Measurements from ENCODE around the gene INTS15. TPM values are rescaled to one million over a fixed set of nuclear protein-coding genes. Genes with fewer than 3 reads are reported as not detected.

The INTS15 gene
- total RNA-seq, 1 experiment from 2014 or later = 46.8 TPM

DNA sequence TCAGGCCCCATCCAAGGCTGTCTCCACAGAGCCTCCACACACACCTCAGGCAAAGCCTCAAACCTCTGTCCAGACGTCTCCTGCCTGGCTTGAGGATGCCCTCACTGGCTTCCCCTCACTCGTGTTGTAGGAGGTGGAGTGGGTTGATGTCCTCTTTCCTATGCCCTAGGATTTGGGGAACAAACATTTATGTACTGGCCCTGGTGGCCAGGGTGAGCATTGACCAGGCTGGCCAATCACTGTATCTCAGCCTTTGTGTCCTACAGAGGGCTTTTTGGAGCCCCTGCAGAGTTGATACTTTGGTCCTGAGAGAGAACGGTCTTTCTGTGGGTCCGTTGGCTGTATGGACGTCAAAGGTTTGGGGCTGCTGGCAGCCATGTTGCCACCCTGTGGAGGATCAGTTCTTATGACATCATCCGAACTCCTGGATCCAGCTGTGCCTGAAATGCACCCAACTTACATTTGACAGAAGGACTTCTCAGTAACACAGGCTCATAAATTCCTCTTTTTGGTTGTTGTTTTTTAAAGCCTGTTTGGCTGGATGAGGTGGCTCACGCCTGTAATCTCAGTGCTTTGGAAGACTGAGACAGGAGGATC lies 36.3 kb upstream of the INTS15 start:
- no TSS peak for BruUV-seq (replicated peaks)
- TF ChIP-seq, protein P1, sequence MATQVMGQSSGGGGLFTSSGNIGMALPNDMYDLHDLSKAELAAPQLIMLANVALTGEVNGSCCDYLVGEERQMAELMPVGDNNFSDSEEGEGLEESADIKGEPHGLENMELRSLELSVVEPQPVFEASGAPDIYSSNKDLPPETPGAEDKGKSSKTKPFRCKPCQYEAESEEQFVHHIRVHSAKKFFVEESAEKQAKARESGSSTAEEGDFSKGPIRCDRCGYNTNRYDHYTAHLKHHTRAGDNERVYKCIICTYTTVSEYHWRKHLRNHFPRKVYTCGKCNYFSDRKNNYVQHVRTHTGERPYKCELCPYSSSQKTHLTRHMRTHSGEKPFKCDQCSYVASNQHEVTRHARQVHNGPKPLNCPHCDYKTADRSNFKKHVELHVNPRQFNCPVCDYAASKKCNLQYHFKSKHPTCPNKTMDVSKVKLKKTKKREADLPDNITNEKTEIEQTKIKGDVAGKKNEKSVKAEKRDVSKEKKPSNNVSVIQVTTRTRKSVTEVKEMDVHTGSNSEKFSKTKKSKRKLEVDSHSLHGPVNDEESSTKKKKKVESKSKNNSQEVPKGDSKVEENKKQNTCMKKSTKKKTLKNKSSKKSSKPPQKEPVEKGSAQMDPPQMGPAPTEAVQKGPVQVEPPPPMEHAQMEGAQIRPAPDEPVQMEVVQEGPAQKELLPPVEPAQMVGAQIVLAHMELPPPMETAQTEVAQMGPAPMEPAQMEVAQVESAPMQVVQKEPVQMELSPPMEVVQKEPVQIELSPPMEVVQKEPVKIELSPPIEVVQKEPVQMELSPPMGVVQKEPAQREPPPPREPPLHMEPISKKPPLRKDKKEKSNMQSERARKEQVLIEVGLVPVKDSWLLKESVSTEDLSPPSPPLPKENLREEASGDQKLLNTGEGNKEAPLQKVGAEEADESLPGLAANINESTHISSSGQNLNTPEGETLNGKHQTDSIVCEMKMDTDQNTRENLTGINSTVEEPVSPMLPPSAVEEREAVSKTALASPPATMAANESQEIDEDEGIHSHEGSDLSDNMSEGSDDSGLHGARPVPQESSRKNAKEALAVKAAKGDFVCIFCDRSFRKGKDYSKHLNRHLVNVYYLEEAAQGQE (IDR thresholded peaks at IDR 0.05; ENCODE audit: insufficient read depth in 1 of 2, low read depth in 2 of 2, low read length in 1 of 2) = no peak
- Histone ChIP-seq H3K4me1 (ENCODE audit: control insufficient read depth, insufficient read depth, low read length) (no peaks in the 10 kb centered on the region), H3K36me3 (ENCODE audit: control insufficient read depth, insufficient read depth, low read length) (no peaks in the 10 kb centered on the region), H3K4me3 (ENCODE audit: low read depth in 2 of 2, low read length in 2 of 2) (no peak overlapping the region), H3K27ac (ENCODE audit: low read length) (no peak overlapping the region), H3K9me3 (ENCODE audit: control insufficient read depth, insufficient read depth, low read depth, low read length) (no peaks in the 10 kb centered on the region), H3K27me3 (ENCODE audit: control insufficient read depth, insufficient read depth, low read length) (no peaks in the 10 kb centered on the region)
- in situ Hi-C loops (cut with HindIII; ENCODE audit: low pct_unique_long_range_greater_than_20kb, low sequenced_read_pairs) = no loop called here
- POLR2A ChIA-PET = no interaction called here
- intact Hi-C loops (cut with micrococcal nuclease; ENCODE audit: unreplicated experiment) = no loop called here
- DNase-seq (ENCODE audit: low read depth, low spot score) = no peak
- peak; percentile 49; the same call in 1 of the 2 replicates for ATAC-seq
- CTCF ChIA-PET = interaction anchor here (0.8 kb wide), 1 partner anchor 37 kb away, joined by 3 read pairs; no protein-coding TSS in a partner anchor

DNA sequence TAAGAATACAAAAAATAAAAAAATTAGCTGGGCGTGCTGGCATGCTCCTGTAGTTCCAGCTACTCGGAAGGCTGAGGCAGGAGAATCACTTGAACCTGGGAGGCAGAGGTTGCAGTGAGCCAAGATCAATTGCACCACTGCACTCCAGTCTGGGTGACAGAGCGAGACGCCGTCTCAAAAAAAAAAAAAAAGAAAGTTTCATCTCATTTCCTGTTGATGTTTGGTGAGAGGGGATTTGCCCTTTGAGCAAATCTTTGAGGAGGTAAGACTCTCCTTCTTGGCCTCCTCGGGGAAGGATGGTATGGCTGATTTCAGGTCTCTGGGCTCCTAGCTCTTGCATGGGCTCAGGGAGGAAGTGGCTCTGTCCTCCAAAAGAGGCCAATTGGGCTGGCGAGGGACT lies 35.0 kb upstream of the INTS15 start:
- no peaks in the 10 kb centered on the region for H3K4me1 ChIP-seq (ENCODE audit: control insufficient read depth, insufficient read depth, low read length)
- TF ChIP-seq, protein P1 (IDR thresholded peaks at IDR 0.05; ENCODE audit: insufficient read depth in 1 of 2, low read depth in 2 of 2, low read length in 1 of 2) = no peak
- TF ChIP-seq POLR2AphosphoS5 (IDR thresholded peaks at IDR 0.05; ENCODE audit: low read depth, low read length) = no peak
- no peak overlapping the region for H3K27ac ChIP-seq (ENCODE audit: low read length)
- ATAC-seq = no peak
- POLR2A ChIA-PET = interaction anchor here (0.5 kb wide), 1 partner anchor 131 kb away, joined by 3 read pairs; no protein-coding TSS in a partner anchor
- BruUV-seq (replicated peaks) = no TSS peak
- no peaks in the 10 kb centered on the region for H3K27me3 ChIP-seq (ENCODE audit: control insufficient read depth, insufficient read depth, low read length)
- in situ Hi-C loops (cut with HindIII; ENCODE audit: low pct_unique_long_range_greater_than_20kb, low sequenced_read_pairs) = no loop called here
- H3K9me3 ChIP-seq (ENCODE audit: control insufficient read depth, insufficient read depth, low read depth, low read length) = no peaks in the 10 kb centered on the region
- no peak overlapping the region for H3K4me3 ChIP-seq (ENCODE audit: low read depth in 2 of 2, low read length in 2 of 2)
- no peak for DNase-seq (ENCODE audit: low read depth, low spot score)
- intact Hi-C loops (cut with micrococcal nuclease; ENCODE audit: unreplicated experiment) = no loop called here
- H3K36me3 ChIP-seq (ENCODE audit: control insufficient read depth, insufficient read depth, low read length) = no peaks in the 10 kb centered on the region
- CTCF ChIA-PET = interaction anchor here (0.7 kb wide), 1 partner anchor 22 kb away, joined by 4 read pairs; no protein-coding TSS in a partner anchor

DNA sequence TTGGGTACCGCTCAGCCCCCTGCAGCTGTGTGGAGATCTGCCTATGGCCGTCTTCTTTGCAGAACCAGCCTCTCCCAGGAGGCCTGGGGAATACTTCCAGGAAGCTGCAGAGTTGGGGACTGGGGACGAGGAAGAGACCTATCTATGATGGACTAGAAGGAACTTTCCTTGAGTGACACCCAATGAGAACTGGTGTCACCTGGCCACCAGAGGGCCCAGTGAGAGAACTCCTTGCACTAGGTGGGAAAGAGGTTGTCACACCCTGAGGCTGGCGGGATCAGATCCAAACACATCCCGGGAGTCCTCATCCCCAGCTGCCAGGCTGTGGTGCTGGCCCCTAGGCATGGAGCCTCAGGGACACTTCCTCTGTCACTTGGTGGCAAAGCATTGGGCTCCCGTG lies 33.6 kb upstream of the INTS15 start:
- POLR2A ChIA-PET = no interaction called here
- Histone ChIP-seq H3K4me3 (ENCODE audit: low read depth in 2 of 2, low read length in 2 of 2) (no peak overlapping the region), H3K9me3 (ENCODE audit: control insufficient read depth, insufficient read depth, low read depth, low read length) (no peaks in the 10 kb centered on the region), H3K4me1 (ENCODE audit: control insufficient read depth, insufficient read depth, low read length) (no peaks in the 10 kb centered on the region), H3K36me3 (ENCODE audit: control insufficient read depth, insufficient read depth, low read length) (no peaks in the 10 kb centered on the region), H3K27ac (ENCODE audit: low read length) (no peak overlapping the region), H3K27me3 (ENCODE audit: control insufficient read depth, insufficient read depth, low read length) (no peaks in the 10 kb centered on the region)
- DNase-seq (ENCODE audit: low read depth, low spot score) (no peak), ATAC-seq (peak; percentile 37; the same call in 1 of the 2 replicates)
- BruUV-seq (replicated peaks) = no TSS peak
- intact Hi-C loops (cut with micrococcal nuclease; ENCODE audit: unreplicated experiment) (no loop called here), in situ Hi-C loops (cut with HindIII; ENCODE audit: low pct_unique_long_range_greater_than_20kb, low sequenced_read_pairs) (no loop called here)
- TF ChIP-seq SIN3A (IDR thresholded peaks at IDR 0.05; ENCODE audit: borderline replicate concordance, insufficient read depth, low read depth, low read length) = no peak
- TF ChIP-seq, protein P1 (IDR thresholded peaks at IDR 0.05; ENCODE audit: insufficient read depth in 1 of 2, low read depth in 2 of 2, low read length in 1 of 2) = no peak
- TF ChIP-seq, protein P2, sequence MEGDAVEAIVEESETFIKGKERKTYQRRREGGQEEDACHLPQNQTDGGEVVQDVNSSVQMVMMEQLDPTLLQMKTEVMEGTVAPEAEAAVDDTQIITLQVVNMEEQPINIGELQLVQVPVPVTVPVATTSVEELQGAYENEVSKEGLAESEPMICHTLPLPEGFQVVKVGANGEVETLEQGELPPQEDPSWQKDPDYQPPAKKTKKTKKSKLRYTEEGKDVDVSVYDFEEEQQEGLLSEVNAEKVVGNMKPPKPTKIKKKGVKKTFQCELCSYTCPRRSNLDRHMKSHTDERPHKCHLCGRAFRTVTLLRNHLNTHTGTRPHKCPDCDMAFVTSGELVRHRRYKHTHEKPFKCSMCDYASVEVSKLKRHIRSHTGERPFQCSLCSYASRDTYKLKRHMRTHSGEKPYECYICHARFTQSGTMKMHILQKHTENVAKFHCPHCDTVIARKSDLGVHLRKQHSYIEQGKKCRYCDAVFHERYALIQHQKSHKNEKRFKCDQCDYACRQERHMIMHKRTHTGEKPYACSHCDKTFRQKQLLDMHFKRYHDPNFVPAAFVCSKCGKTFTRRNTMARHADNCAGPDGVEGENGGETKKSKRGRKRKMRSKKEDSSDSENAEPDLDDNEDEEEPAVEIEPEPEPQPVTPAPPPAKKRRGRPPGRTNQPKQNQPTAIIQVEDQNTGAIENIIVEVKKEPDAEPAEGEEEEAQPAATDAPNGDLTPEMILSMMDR (IDR thresholded peaks at IDR 0.05) = no peak; the same call in 1 of the 2 replicates
- no peak for TF ChIP-seq TCF7L2 (IDR thresholded peaks at IDR 0.05; ENCODE audit: low read depth, low read length)
- no peak for TF ChIP-seq POLR2AphosphoS5 (IDR thresholded peaks at IDR 0.05; ENCODE audit: low read depth, low read length)
- CTCF ChIA-PET = no interaction called here
